ENCODE data around the gene TMPRSS9.

GRCh38 chr19:2438178-2438577 lies 78.1 kb downstream of the TMPRSS9 start:
- no peak for TF ChIP-seq CTCF (IDR thresholded peaks at IDR 0.05; ENCODE audit: low read length)
- TF ChIP-seq EZH2 (IDR thresholded peaks at IDR 0.05; ENCODE audit: borderline replicate concordance, low read length), result no peak
